ENCODE measurements around the gene DOCK1. TPM values are rescaled to one million over a fixed set of nuclear protein-coding genes. Genes with fewer than 3 reads are reported as not detected.

DOCK1 gene
- total RNA-seq, 2 donors from 2014 or later: 72.4 to 89.3 TPM

DNA sequence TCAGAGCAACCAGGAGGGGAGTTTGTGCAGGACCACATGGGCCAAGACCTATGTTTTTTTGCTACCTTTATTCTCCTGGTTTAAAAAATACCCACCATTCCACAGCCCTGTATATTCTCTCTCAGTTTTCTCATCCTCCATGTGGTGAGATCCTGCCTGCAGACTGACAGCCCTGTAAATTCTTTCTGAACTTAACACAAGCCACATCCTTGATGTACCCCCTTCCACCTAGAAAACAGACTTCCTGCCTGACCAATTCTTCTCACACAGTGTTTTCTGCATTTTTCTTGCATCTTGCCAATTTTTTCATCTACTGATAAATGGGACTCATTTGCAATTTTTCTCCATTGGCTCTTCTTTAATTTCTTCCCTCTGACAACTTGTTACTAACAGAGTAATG is 212.8 kb downstream of the DOCK1 start:
- H3K4me1 Mint-ChIP-seq: no peaks in the 10 kb centered on the region
- H3K27ac Mint-ChIP-seq: no peak overlapping the region
- TF ChIP-seq, protein P1, sequence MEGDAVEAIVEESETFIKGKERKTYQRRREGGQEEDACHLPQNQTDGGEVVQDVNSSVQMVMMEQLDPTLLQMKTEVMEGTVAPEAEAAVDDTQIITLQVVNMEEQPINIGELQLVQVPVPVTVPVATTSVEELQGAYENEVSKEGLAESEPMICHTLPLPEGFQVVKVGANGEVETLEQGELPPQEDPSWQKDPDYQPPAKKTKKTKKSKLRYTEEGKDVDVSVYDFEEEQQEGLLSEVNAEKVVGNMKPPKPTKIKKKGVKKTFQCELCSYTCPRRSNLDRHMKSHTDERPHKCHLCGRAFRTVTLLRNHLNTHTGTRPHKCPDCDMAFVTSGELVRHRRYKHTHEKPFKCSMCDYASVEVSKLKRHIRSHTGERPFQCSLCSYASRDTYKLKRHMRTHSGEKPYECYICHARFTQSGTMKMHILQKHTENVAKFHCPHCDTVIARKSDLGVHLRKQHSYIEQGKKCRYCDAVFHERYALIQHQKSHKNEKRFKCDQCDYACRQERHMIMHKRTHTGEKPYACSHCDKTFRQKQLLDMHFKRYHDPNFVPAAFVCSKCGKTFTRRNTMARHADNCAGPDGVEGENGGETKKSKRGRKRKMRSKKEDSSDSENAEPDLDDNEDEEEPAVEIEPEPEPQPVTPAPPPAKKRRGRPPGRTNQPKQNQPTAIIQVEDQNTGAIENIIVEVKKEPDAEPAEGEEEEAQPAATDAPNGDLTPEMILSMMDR (conservative IDR thresholded peaks at IDR 0.05): no peak
- peaks cover 21% of the 10 kb centered on the region for H3K36me3 Mint-ChIP-seq (ENCODE audit: low read depth)
- Histone ChIP-seq H3K9ac (ENCODE audit: extremely low read depth, low read length, poor library complexity, severe bottlenecking) (no peak overlapping the region), H3K4me3 (ENCODE audit: low read length) (no peak overlapping the region), H3K9me3 (ENCODE audit: control insufficient read depth, low read length) (no peaks in the 10 kb centered on the region), H3K36me3 (ENCODE audit: control insufficient read depth, insufficient read depth, low read length) (peaks cover 10% of the 10 kb centered on the region), H3K27ac (ENCODE audit: low read depth, low read length) (no peak overlapping the region), H3K4me1 (ENCODE audit: control insufficient read depth, insufficient read depth, low read length) (no peaks in the 10 kb centered on the region), H3K27me3 (ENCODE audit: control insufficient read depth, insufficient read depth, low read length, poor library complexity, severe bottlenecking) (no peaks in the 10 kb centered on the region)
- H3K4me3 Mint-ChIP-seq: no peak overlapping the region
- DNase-seq: no peak
- H3K27me3 Mint-ChIP-seq (ENCODE audit: insufficient read depth): no peaks in the 10 kb centered on the region
- no peaks in the 10 kb centered on the region for H3K9me3 Mint-ChIP-seq

GRCh38 chr10:127119936-127120335 is 214.7 kb downstream of the DOCK1 start:
- WGBS, 2 experiments (ENCODE audit: insufficient coverage in 1 of 2, insufficient read length in 1 of 2): 79 to 93% methylated on average over 2 to 8 of the region's 8 CpGs

DNA sequence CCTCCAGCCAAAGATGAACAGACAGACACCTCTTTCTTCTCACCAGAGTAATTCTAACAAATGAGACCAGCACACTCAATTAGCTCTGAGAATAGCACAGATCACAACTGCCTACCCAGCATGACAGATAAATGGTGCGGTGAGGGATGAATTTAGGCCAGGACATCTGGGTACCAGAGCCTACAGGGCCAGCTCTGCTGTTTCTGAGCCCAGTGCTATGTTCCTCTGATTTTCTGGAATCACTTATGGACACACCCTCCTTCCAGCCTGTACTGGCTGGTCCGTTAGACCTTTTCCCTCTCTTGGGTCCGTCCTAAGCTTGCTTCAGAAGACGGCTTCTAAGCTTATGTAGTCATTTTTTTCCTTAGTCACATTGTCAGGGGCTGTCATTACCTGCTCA is 217.6 kb downstream of the DOCK1 start:
- no peaks in the 10 kb centered on the region for H3K4me1 Mint-ChIP-seq

More at GRCh38 chr10:127119936-127120335, 214.7 kb downstream of the DOCK1 start:
- Mint-ChIP-seq H3K9me3 (no peaks in the 10 kb centered on the region), H3K27me3 (ENCODE audit: insufficient read depth) (no peaks in the 10 kb centered on the region), H3K4me3 (no peak overlapping the region), H3K4me1 (no peaks in the 10 kb centered on the region), H3K27ac (no peak overlapping the region), H3K36me3 (ENCODE audit: low read depth) (peaks cover 34% of the 10 kb centered on the region)
- no peak for DNase-seq
- H3K27ac ChIP-seq (ENCODE audit: low read depth, low read length): no peak overlapping the region
- H3K9me3 ChIP-seq (ENCODE audit: control insufficient read depth, low read length): no peaks in the 10 kb centered on the region
- H3K9ac ChIP-seq (ENCODE audit: extremely low read depth, low read length, poor library complexity, severe bottlenecking): no peak overlapping the region
- no peaks in the 10 kb centered on the region for H3K4me1 ChIP-seq (ENCODE audit: control insufficient read depth, insufficient read depth, low read length)
- H3K36me3 ChIP-seq (ENCODE audit: control insufficient read depth, insufficient read depth, low read length): peaks cover 14% of the 10 kb centered on the region
- H3K4me3 ChIP-seq (ENCODE audit: low read length): no peak overlapping the region
- TF ChIP-seq, protein P1 (conservative IDR thresholded peaks at IDR 0.05): no peak
- H3K27me3 ChIP-seq (ENCODE audit: control insufficient read depth, insufficient read depth, low read length, poor library complexity, severe bottlenecking): no peaks in the 10 kb centered on the region

More for the DNA sequence above, 217.6 kb downstream of the DOCK1 start:
- Mint-ChIP-seq H3K4me3 (no peak overlapping the region), H3K36me3 (ENCODE audit: low read depth) (peaks cover 50% of the 10 kb centered on the region), H3K27me3 (ENCODE audit: insufficient read depth) (no peaks in the 10 kb centered on the region), H3K27ac (no peak overlapping the region), H3K9me3 (no peaks in the 10 kb centered on the region)
- Histone ChIP-seq H3K9me3 (ENCODE audit: control insufficient read depth, low read length) (no peaks in the 10 kb centered on the region), H3K27me3 (ENCODE audit: control insufficient read depth, insufficient read depth, low read length, poor library complexity, severe bottlenecking) (no peaks in the 10 kb centered on the region), H3K4me3 (ENCODE audit: low read length) (no peak overlapping the region), H3K9ac (ENCODE audit: extremely low read depth, low read length, poor library complexity, severe bottlenecking) (no peak overlapping the region), H3K27ac (ENCODE audit: low read depth, low read length) (no peak overlapping the region), H3K4me1 (ENCODE audit: control insufficient read depth, insufficient read depth, low read length) (no peaks in the 10 kb centered on the region), H3K36me3 (ENCODE audit: control insufficient read depth, insufficient read depth, low read length) (peaks cover 22% of the 10 kb centered on the region)
- TF ChIP-seq, protein P1 (conservative IDR thresholded peaks at IDR 0.05): no peak
- 80 to 91% methylated on average over 3 to 4 of the region's 4 CpGs for WGBS, 2 experiments (ENCODE audit: insufficient coverage in 1 of 2, insufficient read length in 1 of 2)
- no peak for DNase-seq

Measured in endodermal cell (in vitro differentiated cells).